Effector memory CD4-positive, alpha-beta T cell (primary cell): ENCODE data around the gene SFTPA2.
"Not testable (repeated sequence)": the region's sequence is repeated elsewhere in the genome, so short reads cannot be mapped to it uniquely, and the experiment has no call there.

Source experiments
- DNase-seq, 3 donors: peaks; one replicate each; pipeline ENCODE4 v3.0.0-alpha.2; 2020
- H3K27ac ChIP-seq: 2 replicates; pipeline ENCODE4 v1.7.0; 2013; ENCODE audit warnings: mild to moderate bottlenecking, low read length, moderate library complexity; ENCODE audit not compliant: insufficient read depth, poor library complexity, severe bottlenecking
- H3K27me3 ChIP-seq: replicated peaks from 2 replicates; pipeline ENCODE4 v1.7.0; 2013; ENCODE audit warnings: mild to moderate bottlenecking, low read length; ENCODE audit not compliant: insufficient read depth, control insufficient read depth, poor library complexity, severe bottlenecking
- H3K36me3 ChIP-seq: 2 replicates; pipeline ENCODE4 v1.7.0; 2013; ENCODE audit warnings: mild to moderate bottlenecking, low read length, moderate library complexity; ENCODE audit not compliant: control insufficient read depth, insufficient read depth
- H3K4me1 ChIP-seq: 2 replicates; pipeline ENCODE4 v1.7.0; 2013; ENCODE audit warnings: low read length, mild to moderate bottlenecking; ENCODE audit not compliant: control insufficient read depth, insufficient read depth, poor library complexity, severe bottlenecking
- H3K4me3 ChIP-seq: 2 replicates; pipeline ENCODE4 v1.7.0; 2013; ENCODE audit warnings: low read length, low read depth, mild to moderate bottlenecking; ENCODE audit not compliant: insufficient read depth, poor library complexity, severe bottlenecking
- H3K9me3 ChIP-seq: 2 replicates; pipeline ENCODE4 v1.7.0; 2013; ENCODE audit warnings: mild to moderate bottlenecking, low read length, moderate library complexity; ENCODE audit not compliant: control insufficient read depth

The SFTPA2 gene

GRCh38 chr10:79588800-79589199 lies 28.6 kb upstream of the SFTPA2 start:
- Histone ChIP-seq H3K4me3 (no peak overlapping the region), H3K4me1 (no peaks in the 10 kb centered on the region), H3K36me3 (no peaks in the 10 kb centered on the region), H3K9me3 (no peaks in the 10 kb centered on the region), H3K27me3 (no peaks in the 10 kb centered on the region), H3K27ac (no peak overlapping the region)
- DNase-seq: no peak

- Histone ChIP-seq H3K36me3 (no peaks in the 10 kb centered on the region), H3K4me3 (no peak overlapping the region), H3K27me3 (no peaks in the 10 kb centered on the region), H3K27ac (no peak overlapping the region), H3K9me3 (no peaks in the 10 kb centered on the region), H3K4me1 (no peaks in the 10 kb centered on the region)
- DNase-seq: no peak
Observed at GRCh38 chr10:79586933-79587332, 26.7 kb upstream of the SFTPA2 start.

- no peak for DNase-seq
- Histone ChIP-seq H3K27me3 (no peaks in the 10 kb centered on the region), H3K4me3 (no peak overlapping the region), H3K9me3 (no peaks in the 10 kb centered on the region), H3K4me1 (no peaks in the 10 kb centered on the region), H3K27ac (no peak overlapping the region), H3K36me3 (no peaks in the 10 kb centered on the region)
Observed at GRCh38 chr10:79585870-79586527, 25.8 kb upstream of the SFTPA2 start.

DNA sequence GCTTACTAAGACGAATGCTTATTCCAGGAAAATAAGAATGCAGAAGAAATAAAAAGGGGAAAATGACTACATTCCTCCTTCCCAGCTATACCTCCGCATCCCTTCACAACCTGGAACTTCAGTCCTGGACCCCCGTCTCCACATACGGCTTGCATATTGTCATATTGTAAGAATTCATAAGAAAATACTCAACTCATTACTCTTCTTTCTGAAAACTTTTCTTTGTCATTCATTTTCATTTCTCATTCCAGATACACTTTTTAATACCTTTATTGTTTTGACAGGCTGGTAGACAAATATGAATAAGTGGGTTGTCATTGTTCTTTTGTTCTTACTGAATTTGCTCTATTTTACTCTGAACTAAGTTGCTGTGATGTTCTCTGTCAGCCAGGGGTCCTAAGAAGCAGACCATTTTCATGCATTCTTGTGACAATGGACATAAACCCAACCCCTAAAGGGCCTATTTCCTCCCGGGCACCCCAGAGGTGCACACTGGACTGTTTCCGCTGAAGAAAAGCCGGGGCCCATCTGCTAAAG lies 23.3 kb upstream of the SFTPA2 start:
- no peaks in the 10 kb centered on the region for H3K4me1 ChIP-seq
- no peaks in the 10 kb centered on the region for H3K27me3 ChIP-seq
- H3K4me3 ChIP-seq: no peak overlapping the region
- H3K27ac ChIP-seq: no peak overlapping the region
- no peaks in the 10 kb centered on the region for H3K9me3 ChIP-seq
- no peaks in the 10 kb centered on the region for H3K36me3 ChIP-seq
- DNase-seq: no peak

DNA sequence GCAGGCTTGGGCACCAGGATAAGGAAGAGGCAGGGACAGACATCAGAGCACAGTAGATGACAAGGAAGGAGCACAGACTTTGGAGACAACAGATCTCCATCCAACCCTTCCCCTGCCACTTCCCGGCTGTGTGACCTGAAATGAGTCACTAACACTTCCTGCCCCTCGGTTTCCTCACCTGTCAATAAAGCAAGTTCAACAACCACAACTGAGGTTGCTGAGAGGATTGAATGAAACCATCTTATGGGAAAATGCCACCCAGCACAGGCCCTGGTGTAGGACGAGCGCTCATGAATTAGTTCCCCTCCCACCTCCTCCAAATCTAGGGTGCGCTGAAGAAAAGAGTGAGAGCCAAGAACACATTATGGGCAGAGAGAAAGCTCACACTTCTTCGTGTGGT lies 22.7 kb upstream of the SFTPA2 start:
- not testable (repeated sequence) for H3K27ac ChIP-seq, H3K4me1 ChIP-seq, H3K4me3 ChIP-seq, H3K9me3 ChIP-seq, H3K27me3 ChIP-seq, H3K36me3 ChIP-seq, DNase-seq

- no peaks in the 10 kb centered on the region for H3K9me3 ChIP-seq
- H3K27ac ChIP-seq: no peak overlapping the region
- DNase-seq: no peak
- no peak overlapping the region for H3K4me3 ChIP-seq
- no peaks in the 10 kb centered on the region for H3K27me3 ChIP-seq
- H3K4me1 ChIP-seq: no peaks in the 10 kb centered on the region
- H3K36me3 ChIP-seq: no peaks in the 10 kb centered on the region
Observed at GRCh38 chr10:79582096-79582495, 21.9 kb upstream of the SFTPA2 start.

DNA sequence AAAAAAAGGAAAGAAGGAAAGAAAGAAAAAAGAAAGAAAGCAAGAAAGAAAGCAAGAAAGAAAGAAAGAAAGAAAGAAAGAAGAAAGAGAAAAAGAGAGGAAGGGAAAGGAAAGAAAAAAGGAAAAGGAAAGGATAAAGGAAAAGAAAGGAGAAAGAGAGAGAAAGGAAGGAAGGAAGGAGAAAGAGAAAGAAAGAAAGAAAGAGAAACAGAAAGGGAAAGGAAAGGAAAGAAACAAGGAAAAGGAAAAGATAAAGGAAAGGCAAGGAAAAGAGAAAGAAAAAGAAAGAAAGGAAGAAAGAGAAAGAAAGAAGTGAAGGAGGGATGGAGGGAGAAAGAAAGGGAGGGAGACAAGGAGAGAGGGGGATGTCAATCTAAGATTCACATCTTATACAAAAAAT lies 20.8 kb upstream of the SFTPA2 start:
- H3K27me3 ChIP-seq: no peaks in the 10 kb centered on the region
- H3K4me1 ChIP-seq: no peaks in the 10 kb centered on the region
- DNase-seq: no peak
- no peaks in the 10 kb centered on the region for H3K9me3 ChIP-seq
- H3K36me3 ChIP-seq: no peaks in the 10 kb centered on the region
- H3K27ac ChIP-seq: no peak overlapping the region
- no peak overlapping the region for H3K4me3 ChIP-seq

DNA sequence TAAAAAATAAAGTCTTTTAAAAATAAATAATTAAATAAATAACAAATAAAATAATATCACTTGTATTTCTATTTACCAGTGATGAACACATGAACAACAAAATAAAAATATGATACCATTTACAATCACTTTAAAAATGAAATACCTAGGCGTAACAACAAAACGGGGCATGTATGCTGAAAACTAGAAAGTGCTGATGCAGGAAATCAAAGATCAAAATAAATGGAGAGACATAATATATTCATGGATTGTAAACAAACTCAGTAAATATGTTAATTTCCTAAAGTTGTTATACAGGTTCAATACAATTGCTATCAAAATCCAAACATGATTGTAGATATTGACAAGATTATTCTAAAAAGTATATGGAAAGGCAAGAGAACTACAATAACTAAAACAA lies 19.2 kb upstream of the SFTPA2 start:
- no peak overlapping the region for H3K27ac ChIP-seq
- H3K27me3 ChIP-seq: no peaks in the 10 kb centered on the region
- no peaks in the 10 kb centered on the region for H3K4me1 ChIP-seq
- no peak overlapping the region for H3K4me3 ChIP-seq
- DNase-seq: no peak
- H3K36me3 ChIP-seq: no peaks in the 10 kb centered on the region
- no peaks in the 10 kb centered on the region for H3K9me3 ChIP-seq

DNA sequence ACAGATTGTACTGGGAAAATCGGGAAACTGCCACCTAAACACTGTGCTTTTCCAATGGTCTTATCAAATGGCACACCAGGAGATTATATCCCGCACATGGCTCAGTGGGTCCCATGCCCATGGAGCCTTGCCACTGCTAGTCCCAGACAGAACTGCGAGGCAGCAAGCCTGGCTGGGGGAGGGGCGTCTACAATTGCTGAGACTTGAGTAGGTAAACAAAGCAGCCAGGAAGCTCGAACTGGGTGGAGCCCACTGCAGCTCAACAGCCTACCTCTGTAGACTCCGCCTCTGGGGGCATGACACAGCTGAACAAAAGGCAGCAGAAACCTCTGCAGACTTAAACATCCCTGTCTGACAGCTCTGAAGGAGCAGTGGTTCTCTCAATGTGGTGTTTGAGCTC lies 10.4 kb upstream of the SFTPA2 start:
- H3K4me1 ChIP-seq, H3K4me3 ChIP-seq: not testable (repeated sequence)

DNA sequence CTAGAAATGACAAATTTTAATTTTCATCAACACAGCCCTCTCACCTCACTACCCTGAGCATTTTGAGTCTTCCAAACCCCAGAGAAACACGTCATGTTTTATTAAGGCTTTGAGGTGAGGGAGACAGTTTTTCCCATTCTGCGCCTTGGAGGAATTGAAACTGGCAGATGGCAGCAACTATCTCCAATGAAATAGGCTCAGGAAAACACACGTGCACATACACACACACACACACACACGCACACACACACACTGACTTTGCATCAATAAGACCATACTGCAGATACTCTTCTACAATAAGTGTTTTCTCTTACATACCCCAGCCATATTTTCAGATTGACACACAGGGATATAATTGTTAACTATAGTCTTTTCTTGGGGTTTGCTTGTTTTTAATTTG lies 3.2 kb upstream of the SFTPA2 start:
- no peaks in the 10 kb centered on the region for H3K9me3 ChIP-seq
- DNase-seq: no peak
- peaks cover 4% of the 10 kb centered on the region for H3K27me3 ChIP-seq
- no peaks in the 10 kb centered on the region for H3K36me3 ChIP-seq
- H3K27ac ChIP-seq: no peak overlapping the region
- H3K4me1 ChIP-seq: peaks cover 2% of the 10 kb centered on the region
- H3K4me3 ChIP-seq: no peak overlapping the region

More for the DNA sequence above, 10.4 kb upstream of the SFTPA2 start:
- H3K36me3 ChIP-seq, H3K9me3 ChIP-seq, H3K27me3 ChIP-seq, DNase-seq, H3K27ac ChIP-seq: not testable (repeated sequence)
